HEK293T (cell line): ENCODE measurements around the gene UBE2QL1.

ENCODE experiments used
- CTCF ChIA-PET: fragments of 350-600 bp; formaldehyde crosslinking; extraction: SDS; loops from one replicate; lab custom pipeline; 2021; ENCODE audit warnings: antibody characterized with exemption, inconsistent platforms; lab: Yijun Ruan, JAX
- POLR2A ChIA-PET: fragments of 350-600 bp; formaldehyde crosslinking; extraction: SDS; loops from one replicate; lab custom pipeline; 2020; ENCODE audit warnings: antibody characterized with exemption, inconsistent platforms; lab: Yijun Ruan, JAX
- DNase-seq: peaks from one replicate; pipeline ENCODE4 v3.0.0; 2012; ENCODE audit warnings: mixed read lengths; ENCODE audit errors: extremely low spot score
- ARNT ChIP-seq: fragments of 450-650 bp; IDR thresholded peaks from 2 replicates; pipeline ENCODE4 v1.6.1; 2017; ENCODE audit warnings: mild to moderate bottlenecking
- CTBP1 ChIP-seq: fragments of 450-650 bp; IDR thresholded peaks from 2 replicates; pipeline ENCODE4 v1.6.1; 2016; ENCODE audit warnings: borderline replicate concordance
- ELF4 ChIP-seq: fragments of 450-650 bp; IDR thresholded peaks from 2 replicates; pipeline ENCODE4 v1.6.1; 2017; ENCODE audit warnings: antibody characterized with exemption
- FOXA1 ChIP-seq: fragments of 450-650 bp; IDR thresholded peaks from 2 replicates; pipeline ENCODE4 v1.6.1; 2016; ENCODE audit warnings: mild to moderate bottlenecking
- FOXK2 ChIP-seq: fragments of 450-650 bp; IDR thresholded peaks from 2 replicates; pipeline ENCODE4 v1.6.1; 2016; ENCODE audit warnings: mild to moderate bottlenecking
- L3MBTL2 ChIP-seq: fragments of 450-650 bp; conservative IDR thresholded peaks from 2 replicates; pipeline ENCODE4 v1.6.1; 2016; ENCODE audit warnings: mild to moderate bottlenecking
- LEF1 ChIP-seq: fragments of 450-650 bp; IDR thresholded peaks from 2 replicates; pipeline ENCODE4 v1.6.1; 2017; ENCODE audit warnings: mild to moderate bottlenecking, borderline replicate concordance
- NFRKB ChIP-seq: fragments of 450-650 bp; IDR thresholded peaks from 2 replicates; pipeline ENCODE4 v1.6.1; 2016; ENCODE audit warnings: mild to moderate bottlenecking, moderate library complexity
- PKNOX1 ChIP-seq: fragments of 450-650 bp; IDR thresholded peaks from 2 replicates; pipeline ENCODE4 v1.6.1; 2016
- SUZ12 ChIP-seq: fragments of 450-650 bp; IDR thresholded peaks from 2 replicates; pipeline ENCODE4 v1.6.1; 2016; ENCODE audit warnings: mild to moderate bottlenecking
- TARDBP ChIP-seq: fragments of 450-650 bp; IDR thresholded peaks from 2 replicates; pipeline ENCODE4 v1.6.1; 2016
- ZNF384 ChIP-seq: fragments of 450-650 bp; IDR thresholded peaks from 2 replicates; pipeline ENCODE4 v1.6.1; 2016

The UBE2QL1 gene

DNA sequence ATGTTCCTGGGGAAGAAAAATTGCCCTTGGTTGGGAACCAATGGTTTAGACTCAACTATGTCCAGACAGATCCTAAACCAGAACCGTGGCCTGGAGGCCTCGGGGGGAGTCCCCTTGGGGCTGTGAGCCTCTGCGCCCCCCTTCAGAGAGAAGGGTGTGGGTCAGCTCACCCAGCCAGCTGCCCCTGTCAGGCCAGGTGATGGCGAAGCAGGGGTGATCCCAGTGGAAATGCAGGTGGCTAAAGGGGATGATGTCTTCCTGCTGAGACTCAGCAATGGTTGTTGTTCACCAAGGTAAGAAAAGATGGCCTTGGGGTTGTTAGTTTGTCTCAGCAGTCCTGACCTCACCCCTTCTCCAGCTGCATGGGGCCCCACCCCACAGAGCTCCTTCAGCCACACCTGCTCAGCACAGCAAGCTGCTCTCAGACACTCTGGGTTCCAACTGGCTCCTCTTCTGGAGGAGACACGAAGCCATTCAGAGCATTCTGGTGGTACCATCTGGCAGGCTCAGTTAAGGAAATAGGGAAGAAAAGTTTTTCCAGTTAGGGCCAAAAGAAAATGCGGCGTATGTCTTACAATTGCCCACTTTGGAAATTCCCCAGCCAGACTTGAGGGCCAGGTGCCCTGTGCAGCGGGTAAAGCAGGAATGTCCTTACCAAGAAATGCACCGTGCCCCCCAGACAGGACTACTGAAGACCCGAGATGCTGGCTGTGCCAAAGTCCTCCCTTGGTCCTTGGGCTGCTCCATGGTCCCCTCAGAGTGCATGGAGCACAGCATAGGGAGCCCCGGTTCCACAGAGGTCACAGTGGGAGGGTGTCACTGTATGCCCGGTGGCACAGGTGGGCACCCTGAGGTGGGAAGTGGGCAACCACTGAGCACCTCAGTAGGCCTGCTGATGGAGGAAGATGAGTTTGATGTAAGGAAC lies 94.0 kb downstream of the UBE2QL1 start:
- DNase-seq: no peak
- TF ChIP-seq ARNT (no peak), ELF4 (no peak), L3MBTL2 (no peak), ZNF384 (no peak), PKNOX1 (no peak), LEF1 (no peak), FOXK2 (no peak), NFRKB (no peak), CTBP1 (no peak), FOXA1 (no peak)
- CTCF ChIA-PET: no interaction called here

GRCh38 chr5:6543346-6543730 lies 94.7 kb downstream of the UBE2QL1 start:
- POLR2A ChIA-PET: no interaction called here

More for the DNA sequence above, 94.0 kb downstream of the UBE2QL1 start:
- POLR2A ChIA-PET: no interaction called here

GRCh38 chr5:6543830-6544560 lies 95.3 kb downstream of the UBE2QL1 start:
- no peak for DNase-seq
- CTCF ChIA-PET: no interaction called here
- TF ChIP-seq TARDBP (no peak), SUZ12 (no peak)
- POLR2A ChIA-PET: no interaction called here

More at GRCh38 chr5:6543346-6543730, 94.7 kb downstream of the UBE2QL1 start:
- no peak for DNase-seq
- TF ChIP-seq ELF4: no peak
- TF ChIP-seq FOXA1: no peak
- CTCF ChIA-PET: no interaction called here
